Epithelial cell of proximal tubule (primary cell): Measurements from ENCODE around the gene PANK4. TPM values are rescaled to one million over a fixed set of nuclear protein-coding genes. Genes with fewer than 3 reads are reported as not detected.

Experiments used
- DNase-seq: peaks from one replicate; pipeline ENCODE4 v3.0.0-alpha.2; 2011; ENCODE audit warnings: low read depth
- H3K4me3 ChIP-seq: 2 replicates; pipeline ENCODE4 v1.5.1; 2011; ENCODE audit warnings: low read depth, mild to moderate bottlenecking, low read length
- total RNA-seq: library from RNA; depleted of rRNA; stranded (reverse); fragments of >200 nt; gene quantifications from 2 replicates; pipeline ENCODE4 v1.2.3, GENCODE V29; 2015
- TF ChIP-seq, protein P1 (sequence below): conservative IDR thresholded peaks from 2 replicates; pipeline ENCODE4 v1.5.1; 2012; ENCODE audit warnings: low read depth, mild to moderate bottlenecking, low read length

PANK4 gene
- total RNA-seq, 1 donor from 2014 or later: 29.8 TPM

DNA sequence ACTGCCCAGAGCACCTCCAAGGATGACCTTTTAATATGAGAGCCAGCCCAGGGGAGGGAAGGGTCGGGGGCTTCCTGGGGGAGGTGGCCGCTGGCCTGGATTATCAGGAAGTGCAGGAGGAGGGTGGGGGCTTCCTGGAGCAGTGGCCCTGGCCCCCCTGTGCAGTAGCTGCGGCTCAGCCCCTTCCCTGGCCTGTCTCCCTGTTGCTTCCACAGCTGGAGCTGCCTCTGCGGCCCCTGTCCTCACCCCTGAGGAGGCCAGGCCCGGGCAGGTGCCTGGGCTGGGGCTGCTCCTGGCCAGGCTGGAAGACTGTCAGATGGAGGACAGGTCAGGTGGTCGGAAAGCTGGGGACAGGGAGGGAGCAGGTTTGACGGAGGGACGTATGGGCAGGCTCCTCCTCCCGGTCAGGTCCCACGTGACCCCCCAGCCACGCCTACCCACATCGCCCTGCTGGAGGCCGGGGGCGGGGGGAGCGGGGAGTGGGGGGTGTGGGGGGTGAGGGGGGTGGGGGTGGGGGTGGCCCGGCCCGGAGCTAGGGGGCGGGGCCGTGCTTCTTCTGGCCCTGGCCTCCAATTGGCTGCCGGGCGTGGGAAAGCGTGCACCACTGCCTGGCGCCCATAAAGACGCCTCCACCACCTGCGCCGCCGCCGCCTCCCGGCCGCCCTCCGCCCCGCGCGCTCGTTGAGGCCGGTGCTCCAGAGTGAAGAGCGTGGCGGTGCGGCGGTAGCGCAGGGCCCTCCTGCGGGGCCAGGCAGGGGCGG is 19.5 kb upstream of the PANK4 start:
- TF ChIP-seq, protein P1, sequence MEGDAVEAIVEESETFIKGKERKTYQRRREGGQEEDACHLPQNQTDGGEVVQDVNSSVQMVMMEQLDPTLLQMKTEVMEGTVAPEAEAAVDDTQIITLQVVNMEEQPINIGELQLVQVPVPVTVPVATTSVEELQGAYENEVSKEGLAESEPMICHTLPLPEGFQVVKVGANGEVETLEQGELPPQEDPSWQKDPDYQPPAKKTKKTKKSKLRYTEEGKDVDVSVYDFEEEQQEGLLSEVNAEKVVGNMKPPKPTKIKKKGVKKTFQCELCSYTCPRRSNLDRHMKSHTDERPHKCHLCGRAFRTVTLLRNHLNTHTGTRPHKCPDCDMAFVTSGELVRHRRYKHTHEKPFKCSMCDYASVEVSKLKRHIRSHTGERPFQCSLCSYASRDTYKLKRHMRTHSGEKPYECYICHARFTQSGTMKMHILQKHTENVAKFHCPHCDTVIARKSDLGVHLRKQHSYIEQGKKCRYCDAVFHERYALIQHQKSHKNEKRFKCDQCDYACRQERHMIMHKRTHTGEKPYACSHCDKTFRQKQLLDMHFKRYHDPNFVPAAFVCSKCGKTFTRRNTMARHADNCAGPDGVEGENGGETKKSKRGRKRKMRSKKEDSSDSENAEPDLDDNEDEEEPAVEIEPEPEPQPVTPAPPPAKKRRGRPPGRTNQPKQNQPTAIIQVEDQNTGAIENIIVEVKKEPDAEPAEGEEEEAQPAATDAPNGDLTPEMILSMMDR: no peak
- H3K4me3 ChIP-seq: peak overlapping the region; percentile 72
- no peak for DNase-seq

GRCh38 chr1:2544875-2545640 is 18.7 kb upstream of the PANK4 start:
- TF ChIP-seq, protein P1: no peak
- no peak for DNase-seq
- no peak overlapping the region for H3K4me3 ChIP-seq

DNA sequence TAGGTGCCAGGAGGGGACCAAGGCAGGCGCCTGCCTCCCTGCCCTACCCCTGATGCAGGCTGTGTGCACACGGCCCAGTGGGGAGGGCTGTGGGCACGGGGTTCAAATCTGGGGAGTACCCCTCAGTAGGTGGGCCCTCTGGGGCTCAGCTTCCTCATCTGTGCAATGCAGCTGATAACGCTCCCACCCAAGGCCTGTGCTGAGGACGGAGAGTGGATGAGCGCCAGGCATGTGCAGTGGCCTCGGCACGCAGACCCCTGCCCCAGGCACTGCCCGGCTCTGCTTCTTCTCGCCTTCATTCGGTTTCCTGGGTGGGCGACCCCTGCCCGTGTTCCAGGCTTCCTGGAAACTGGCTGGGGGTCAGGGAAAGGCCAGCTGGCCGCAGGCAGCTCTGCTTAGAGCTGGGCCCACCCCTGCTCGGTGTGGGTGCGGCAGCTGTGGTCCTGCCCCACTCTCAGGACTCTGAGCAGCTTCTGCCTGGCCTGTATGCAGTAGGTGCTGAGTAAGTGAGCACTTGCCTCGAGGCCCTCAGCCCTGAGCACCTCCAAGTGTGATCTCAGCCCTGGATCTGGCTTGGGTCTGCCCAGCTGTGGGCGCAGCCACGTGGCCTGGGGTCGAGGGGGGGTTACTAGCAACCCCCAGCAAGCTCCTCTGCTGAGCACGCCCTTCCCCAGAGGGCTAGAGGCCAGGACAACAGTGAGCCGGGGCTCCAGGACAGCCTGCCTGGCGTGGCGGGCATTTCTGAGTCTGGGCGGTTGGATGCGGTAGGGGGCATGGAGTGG is 17.9 kb upstream of the PANK4 start:
- no peak for DNase-seq
- TF ChIP-seq, protein P1: no peak
- H3K4me3 ChIP-seq: no peak overlapping the region

DNA sequence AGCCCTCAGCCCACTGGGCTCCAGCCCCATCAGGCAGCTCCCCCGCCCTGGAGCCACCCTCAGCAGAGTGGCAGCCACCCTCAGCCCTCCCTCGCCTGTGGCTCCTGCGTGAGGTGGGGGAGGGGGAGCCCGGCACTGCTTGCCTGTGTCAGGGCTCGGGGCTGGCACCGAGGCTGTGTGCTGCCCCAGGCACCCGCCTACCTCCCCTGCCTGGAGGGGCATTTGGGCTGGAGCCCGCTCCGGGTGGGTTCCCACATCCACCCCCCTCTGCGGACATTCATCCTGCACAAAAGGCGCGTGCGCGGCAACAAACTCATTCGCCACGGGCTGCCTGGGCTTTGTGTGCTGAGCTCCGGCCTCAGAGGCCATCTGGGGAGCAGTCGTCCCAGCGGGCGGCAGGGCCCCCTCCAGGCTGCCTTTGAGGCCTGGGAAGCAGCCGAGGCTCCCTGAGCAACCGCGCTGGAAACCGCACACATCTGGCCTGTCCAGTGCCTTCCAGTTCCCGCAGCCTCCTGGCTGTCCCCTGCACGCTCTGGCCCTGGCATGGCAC is 17.2 kb upstream of the PANK4 start:
- TF ChIP-seq, protein P1: no peak
- H3K4me3 ChIP-seq: no peak overlapping the region
- no peak for DNase-seq

DNA sequence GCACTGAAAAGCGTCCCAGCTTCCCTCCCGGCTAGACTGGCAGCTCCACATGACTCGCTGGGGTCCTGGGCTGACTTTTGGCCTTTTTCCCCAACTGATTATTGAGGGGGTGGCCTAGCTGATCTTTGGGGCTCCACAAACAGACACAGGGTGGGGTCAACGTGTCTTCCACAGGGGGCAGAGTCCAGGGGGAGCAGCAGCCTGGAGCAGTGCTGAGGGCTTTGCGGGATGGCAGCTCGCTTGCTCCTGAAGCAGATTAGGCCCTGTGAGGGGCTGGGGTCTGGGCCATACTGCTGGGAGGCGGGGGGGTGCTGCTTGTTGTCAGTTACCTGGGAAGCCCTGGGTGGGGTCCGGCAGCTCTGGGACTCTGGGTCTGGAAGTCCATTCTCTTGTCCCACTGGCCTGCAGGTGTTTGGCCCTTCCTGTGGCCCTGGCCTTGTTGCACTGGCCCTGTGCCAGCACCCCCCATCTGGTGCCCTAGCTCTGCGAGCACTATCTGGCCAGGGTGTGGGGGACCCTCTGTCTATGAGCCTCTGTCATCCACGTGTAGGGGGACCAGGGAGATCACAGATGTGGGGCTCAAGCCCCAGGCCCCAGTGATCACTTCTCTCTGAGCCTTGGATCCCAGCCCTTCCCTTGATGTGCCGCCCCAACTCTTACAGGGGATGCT is 16.0 kb upstream of the PANK4 start:
- TF ChIP-seq, protein P1: no peak
- H3K4me3 ChIP-seq: no peak overlapping the region
- DNase-seq: no peak

GRCh38 chr1:2541619-2542245 is 15.3 kb upstream of the PANK4 start:
- DNase-seq: no peak
- TF ChIP-seq, protein P1: no peak
- no peak overlapping the region for H3K4me3 ChIP-seq
